ENCODE results near the gene ZNF202.

- TF ChIP-seq POLR2A (IDR thresholded peaks at IDR 0.05) = no peak
- TF ChIP-seq, protein P1, sequence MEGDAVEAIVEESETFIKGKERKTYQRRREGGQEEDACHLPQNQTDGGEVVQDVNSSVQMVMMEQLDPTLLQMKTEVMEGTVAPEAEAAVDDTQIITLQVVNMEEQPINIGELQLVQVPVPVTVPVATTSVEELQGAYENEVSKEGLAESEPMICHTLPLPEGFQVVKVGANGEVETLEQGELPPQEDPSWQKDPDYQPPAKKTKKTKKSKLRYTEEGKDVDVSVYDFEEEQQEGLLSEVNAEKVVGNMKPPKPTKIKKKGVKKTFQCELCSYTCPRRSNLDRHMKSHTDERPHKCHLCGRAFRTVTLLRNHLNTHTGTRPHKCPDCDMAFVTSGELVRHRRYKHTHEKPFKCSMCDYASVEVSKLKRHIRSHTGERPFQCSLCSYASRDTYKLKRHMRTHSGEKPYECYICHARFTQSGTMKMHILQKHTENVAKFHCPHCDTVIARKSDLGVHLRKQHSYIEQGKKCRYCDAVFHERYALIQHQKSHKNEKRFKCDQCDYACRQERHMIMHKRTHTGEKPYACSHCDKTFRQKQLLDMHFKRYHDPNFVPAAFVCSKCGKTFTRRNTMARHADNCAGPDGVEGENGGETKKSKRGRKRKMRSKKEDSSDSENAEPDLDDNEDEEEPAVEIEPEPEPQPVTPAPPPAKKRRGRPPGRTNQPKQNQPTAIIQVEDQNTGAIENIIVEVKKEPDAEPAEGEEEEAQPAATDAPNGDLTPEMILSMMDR (IDR thresholded peaks at IDR 0.05 in 8 of 11, conservative IDR thresholded peaks at IDR 0.05 in 3 of 11) = no peak
Observed at GRCh38 chr11:123753110-123753509, 11.7 kb upstream of the ZNF202 start.
